SK-N-SH (cell line): ENCODE results near the gene GNAT1. TPM values are rescaled to one million over a fixed set of nuclear protein-coding genes. Genes with fewer than 3 reads are reported as not detected.

Experiments used
- CTCF ChIA-PET: fragments of 300-600, 350-600 bp; formaldehyde crosslinking; extraction: SDS; loops from one replicate; lab custom pipeline; 2021; lab: Yijun Ruan, JAX
- POLR2A ChIA-PET: fragments of 350-600 bp; sonication (Branson Sonifier 250); formaldehyde crosslinking; extraction: SDS; loops from one replicate; lab custom pipeline; 2020; ENCODE audit warnings: antibody characterized with exemption, inconsistent platforms; lab: Yijun Ruan, JAX
- DNase-seq: peaks from one replicate; pipeline ENCODE4 v3.0.0; 2012
- H2AFZ ChIP-seq: fragments of 200-600 bp; sonication (generic); 2 replicates; pipeline ENCODE4 v1.8.1; 2016; ENCODE audit warnings: antibody characterized with exemption, mild to moderate bottlenecking, low read depth
- H3F3A ChIP-seq: fragments of 200-600 bp; sonication (generic); replicated peaks from 2 replicates; pipeline ENCODE3; 2016; ENCODE audit warnings: antibody characterized with exemption, mild to moderate bottlenecking; ENCODE audit not compliant: insufficient read depth
- H3K27ac ChIP-seq, 2 experiments: fragments of 200-500 bp in 1 of 2; fragments of 200-600 bp in 1 of 2; sonication (Bioruptor generic) in 1 of 2; sonication (generic), shearing (Covaris generic) in 1 of 2; 2 replicates each; pipeline versions ENCODE4 v1.5.1 to v1.6.1; 2014 to 2016; ENCODE audit warnings: low read depth in 2 of 2, inconsistent platforms in 1 of 2, low read length in 1 of 2, mild to moderate bottlenecking in 1 of 2, mixed read lengths in 1 of 2
- H3K27me3 ChIP-seq: fragments of 200-600 bp; sonication (generic), shearing (Covaris generic); 2 replicates; pipeline ENCODE4 v1.6.1; 2016; ENCODE audit warnings: mixed run types; ENCODE audit not compliant: insufficient read depth
- H3K36me3 ChIP-seq, 2 experiments: fragments of 200-500 bp in 1 of 2; fragments of 200-600 bp in 1 of 2; sonication (Bioruptor generic) in 1 of 2; sonication (generic) in 1 of 2; replicated peaks in 1 of 2; 2 replicates each; pipeline versions ENCODE3 to v1.5.1; 2014 to 2016; ENCODE audit warnings: low read length in 1 of 2, mild to moderate bottlenecking in 1 of 2; ENCODE audit not compliant: insufficient read depth in 2 of 2, control insufficient read depth in 1 of 2
- H3K4me1 ChIP-seq, 2 experiments: fragments of 200-500 bp in 1 of 2; fragments of 200-600 bp in 1 of 2; sonication (Bioruptor generic) in 1 of 2; sonication (generic), shearing (Covaris generic) in 1 of 2; 2 replicates each; pipeline versions ENCODE4 v1.5.1 to v1.6.1; 2014 to 2016; ENCODE audit warnings: low read depth in 1 of 2, low read length in 1 of 2, mixed run types in 1 of 2; ENCODE audit not compliant: insufficient read depth in 2 of 2, control insufficient read depth in 1 of 2
- H3K4me2 ChIP-seq: fragments of 200-600 bp; sonication (generic), shearing (Covaris generic); 2 replicates; pipeline ENCODE4 v1.6.1; 2017; ENCODE audit warnings: mixed run types
- H3K4me3 ChIP-seq, 2 experiments: fragments of 200-500 bp in 1 of 2; fragments of 200-600 bp in 1 of 2; sonication (Bioruptor generic) in 1 of 2; sonication (generic), shearing (Covaris generic) in 1 of 2; 2 replicates each; pipeline versions ENCODE4 v1.5.1 to v1.8.1; 2014 to 2016; ENCODE audit warnings: low read depth in 2 of 2, inconsistent platforms in 1 of 2, low read length in 1 of 2, mild to moderate bottlenecking in 1 of 2, mixed read lengths in 1 of 2, moderate library complexity in 1 of 2
- H3K79me2 ChIP-seq: fragments of 200-600 bp; sonication (generic); 2 replicates; pipeline ENCODE4 v1.8.1; 2017; ENCODE audit warnings: mild to moderate bottlenecking; ENCODE audit not compliant: insufficient read depth
- H3K9ac ChIP-seq: fragments of 200-600 bp; sonication (generic); 2 replicates; pipeline ENCODE4 v1.6.1; 2017; ENCODE audit warnings: mixed run types
- H3K9me2 ChIP-seq: fragments of 200-600 bp; sonication (generic); 2 replicates; pipeline ENCODE4 v1.6.1; 2017; ENCODE audit warnings: mixed run types
- H3K9me3 ChIP-seq: fragments of 200-600 bp; sonication (generic); 2 replicates; pipeline ENCODE4 v1.6.1; 2017; ENCODE audit warnings: mixed run types, mild to moderate bottlenecking, moderate library complexity
- H4K20me1 ChIP-seq: fragments of 200-600 bp; sonication (generic); 2 replicates; pipeline ENCODE4 v1.6.1; 2017; ENCODE audit warnings: mild to moderate bottlenecking, mixed run types; ENCODE audit not compliant: insufficient read depth
- CHD2 ChIP-seq: fragments of 150-350 bp; IDR thresholded peaks from 2 replicates; pipeline ENCODE4 v1.6.1; 2018; ENCODE audit warnings: low read length; ENCODE audit not compliant: partially characterized antibody
- ELF1 ChIP-seq: IDR thresholded peaks from 2 replicates; pipeline ENCODE4 v1.4.0; 2012
- EP300 ChIP-seq, 2 experiments: IDR thresholded peaks; 2 replicates each; pipeline versions ENCODE4 v1.4.0 to v1.6.1; 2012; ENCODE audit warnings: borderline replicate concordance in 1 of 2, low read depth in 1 of 2, low read length in 1 of 2
- FOSL2 ChIP-seq: IDR thresholded peaks from 2 replicates; pipeline ENCODE4 v1.4.0; 2012; ENCODE audit warnings: low read depth, mild to moderate bottlenecking, moderate library complexity, borderline replicate concordance
- IRF3 ChIP-seq: fragments of 150-350 bp; IDR thresholded peaks from 2 replicates; pipeline ENCODE4 v1.6.1; 2016; ENCODE audit warnings: mild to moderate bottlenecking, low read depth, low read length
- MXI1 ChIP-seq: IDR thresholded peaks from 2 replicates; pipeline ENCODE4 v1.6.1; 2012; ENCODE audit warnings: mild to moderate bottlenecking, low read depth, low read length, improper control_type of control experiment
- NFIC ChIP-seq: IDR thresholded peaks from 2 replicates; pipeline ENCODE4 v1.4.0; 2012; ENCODE audit warnings: borderline replicate concordance
- TAF1 ChIP-seq: IDR thresholded peaks from 2 replicates; pipeline ENCODE4 v1.6.1; 2012; ENCODE audit warnings: low read depth, mild to moderate bottlenecking, low read length, moderate library complexity, borderline replicate concordance
- ZBTB33 ChIP-seq: IDR thresholded peaks from 2 replicates; pipeline ENCODE4 v1.4.0; 2012; ENCODE audit warnings: low read depth, borderline replicate concordance
- WGBS: methylation state at CpG from one replicate; pipeline ENCODE4 v1.1.6; 2017; ENCODE audit warnings: low lambda C conversion rate; 5-methylcytosine and 5-hydroxymethylcytosine counted together
- polyA plus RNA-seq, 3 experiments: library from polyadenylated mRNA; depleted of rRNA; stranded (reverse); fragments of >200 nt; gene quantifications; 2 replicates each; pipeline ENCODE4 v1.2.3, GENCODE V29; 2012

The GNAT1 gene
- polyA plus RNA-seq, 1 of the 3 experiments (the other 2 are of a cell fraction) = not detected

GRCh38 chr3:50213373-50213772 is 22.0 kb downstream of the GNAT1 start:
- H3K9me3 ChIP-seq = no peaks in the 10 kb centered on the region
- H3K36me3 ChIP-seq = no peaks in the 10 kb centered on the region
- ChIA-PET POLR2A (no interaction called here), CTCF (interaction anchor here (0.7 to 61.6 kb wide), 8 partner anchors 8 to 91 kb away, joined by 3 to 1375 read pairs (median 10); partner anchors contain the start of gene GNAT1)
- H2AFZ ChIP-seq = no peak overlapping the region
- WGBS = 86% methylated on average over 6 of the region's 12 CpGs
- no peaks in the 10 kb centered on the region for H3K9me2 ChIP-seq
- DNase-seq = no peak
- no peak overlapping the region for H3K9ac ChIP-seq
- H3K27me3 ChIP-seq = no peaks in the 10 kb centered on the region
- no peaks in the 10 kb centered on the region for H3K79me2 ChIP-seq
- no peak overlapping the region for H3K4me2 ChIP-seq
- H3K4me3 ChIP-seq = no peak overlapping the region
- H3K4me1 ChIP-seq = peaks cover 0 to 4% of the 10 kb centered on the region in 2 experiments; a peak in 1 of 4 replicates
- H3K27ac ChIP-seq = no peak overlapping the region
- TF ChIP-seq ZBTB33 = no peak
- no peak for TF ChIP-seq TAF1
- TF ChIP-seq MXI1 = no peak
- TF ChIP-seq IRF3 = no peak
- TF ChIP-seq FOSL2 = no peak
- TF ChIP-seq NFIC = no peak
- H4K20me1 ChIP-seq = no peaks in the 10 kb centered on the region
- H3F3A ChIP-seq = no peaks in the 10 kb centered on the region

GRCh38 chr3:50214824-50215223 is 23.4 kb downstream of the GNAT1 start:
- no peak for TF ChIP-seq IRF3
- no peak for TF ChIP-seq CHD2
- TF ChIP-seq ELF1 = no peak
- TF ChIP-seq EP300 (IDR thresholded peaks at IDR 0.05; ENCODE audit: borderline replicate concordance in 1 of 2, low read depth in 1 of 2, low read length in 1 of 2) = no peak
- H3K36me3 ChIP-seq = no peaks in the 10 kb centered on the region
- no peak overlapping the region for H3K4me2 ChIP-seq
- WGBS = 68% methylated on average over 7 of the region's 10 CpGs
- DNase-seq = no peak
- CTCF ChIA-PET = interaction anchor here (0.6 to 61.6 kb wide), 7 partner anchors 12 to 93 kb away, joined by 3 to 1375 read pairs (median 8); partner anchors contain the start of gene GNAT1
- no peaks in the 10 kb centered on the region for H4K20me1 ChIP-seq
- H3K9ac ChIP-seq = no peak overlapping the region
- H3K27ac ChIP-seq = no peak overlapping the region
- no peak overlapping the region for H2AFZ ChIP-seq
- POLR2A ChIA-PET = no interaction called here
- no peaks in the 10 kb centered on the region for H3K9me3 ChIP-seq
- H3K27me3 ChIP-seq = no peaks in the 10 kb centered on the region
- H3F3A ChIP-seq = no peaks in the 10 kb centered on the region
- no peak overlapping the region for H3K4me3 ChIP-seq
- peaks cover 0 to 4% of the 10 kb centered on the region in 2 experiments; a peak in 1 of 4 replicates for H3K4me1 ChIP-seq
- no peaks in the 10 kb centered on the region for H3K9me2 ChIP-seq
- H3K79me2 ChIP-seq = no peaks in the 10 kb centered on the region
